ENCODE measurements around the gene TNKS1BP1.
"Not testable (repeated sequence)": the region's sequence is repeated elsewhere in the genome, so short reads cannot be mapped to it uniquely, and the experiment has no call there.

Gene TNKS1BP1

GRCh38 chr11:57309106-57310059, 15.4 kb downstream of the TNKS1BP1 start:
- no peak for DNase-seq

- DNase-seq: no peak
These were observed 16.2 kb downstream of the TNKS1BP1 start for GRCh38 chr11:57308426-57309060.

GRCh38 chr11:57307666-57308270, 17.0 kb downstream of the TNKS1BP1 start:
- DNase-seq: no peak

GRCh38 chr11:57306940-57307565, 17.7 kb downstream of the TNKS1BP1 start:
- DNase-seq: no peak

GRCh38 chr11:57306161-57306876, 18.4 kb downstream of the TNKS1BP1 start:
- DNase-seq: no peak

GRCh38 chr11:57305523-57305922, 19.2 kb downstream of the TNKS1BP1 start:
- DNase-seq: no peak

- peak; percentile 73 for DNase-seq
These were observed 20.7 kb downstream of the TNKS1BP1 start for GRCh38 chr11:57303990-57304579.

GRCh38 chr11:57303280-57303989, 21.3 kb downstream of the TNKS1BP1 start:
- DNase-seq: no peak

GRCh38 chr11:57302489-57302888, 22.3 kb downstream of the TNKS1BP1 start:
- DNase-seq: no peak

GRCh38 chr11:57301711-57302423, 22.9 kb downstream of the TNKS1BP1 start:
- no peak for DNase-seq

- no peak for DNase-seq
These were observed 24.0 kb downstream of the TNKS1BP1 start for GRCh38 chr11:57300785-57301184.

- no peak for DNase-seq
These were observed 25.5 kb downstream of the TNKS1BP1 start for GRCh38 chr11:57299150-57299737.

- no peak for DNase-seq
These were observed 27.5 kb downstream of the TNKS1BP1 start for GRCh38 chr11:57297221-57297620.

GRCh38 chr11:57296205-57296604, 28.5 kb downstream of the TNKS1BP1 start:
- not testable (repeated sequence) for DNase-seq

- DNase-seq: peak; percentile 72
These were observed 30.3 kb downstream of the TNKS1BP1 start for GRCh38 chr11:57294225-57295131.

- peak; percentile 53 for DNase-seq
These were observed 34.5 kb downstream of the TNKS1BP1 start for GRCh38 chr11:57290288-57290687.

- DNase-seq: peak; percentile 79
These were observed 35.8 kb downstream of the TNKS1BP1 start for GRCh38 chr11:57288771-57289579.

- DNase-seq: no peak
These were observed 36.9 kb downstream of the TNKS1BP1 start for GRCh38 chr11:57287884-57288283.

Measured in fibroblast of upper back skin (primary cell).